ENCODE results near the gene ATRAID.

ATRAID gene

DNA sequence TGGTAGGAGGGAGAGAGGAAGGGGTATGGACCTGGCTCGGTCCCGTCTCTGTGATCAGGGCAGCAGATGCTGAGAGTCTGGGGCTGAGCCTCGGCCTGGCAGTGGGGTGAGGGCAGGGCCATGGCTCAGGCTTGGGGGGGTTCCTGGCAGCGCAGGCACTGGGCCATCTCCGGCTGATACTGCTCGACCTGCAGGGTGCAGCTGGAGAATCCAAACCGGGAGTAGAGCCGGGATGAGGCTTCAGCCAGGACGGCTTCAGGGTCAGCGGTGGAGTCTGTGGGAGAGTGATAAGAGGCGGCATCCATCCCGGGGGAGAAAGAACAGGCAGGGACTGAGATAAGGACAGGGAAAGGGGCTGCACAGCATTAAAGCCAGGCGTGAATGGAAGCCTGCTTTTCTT, 43.3 kb downstream of the ATRAID start:
- no peak overlapping the region for H3K4me3 ChIP-seq (ENCODE audit: low read depth, low read length)
- DNase-seq (ENCODE audit: low read depth), result no peak
- in situ Hi-C loops (cut with HindIII; ENCODE audit: low sequenced_read_pairs), result no loop called here
- TF ChIP-seq, protein P1, sequence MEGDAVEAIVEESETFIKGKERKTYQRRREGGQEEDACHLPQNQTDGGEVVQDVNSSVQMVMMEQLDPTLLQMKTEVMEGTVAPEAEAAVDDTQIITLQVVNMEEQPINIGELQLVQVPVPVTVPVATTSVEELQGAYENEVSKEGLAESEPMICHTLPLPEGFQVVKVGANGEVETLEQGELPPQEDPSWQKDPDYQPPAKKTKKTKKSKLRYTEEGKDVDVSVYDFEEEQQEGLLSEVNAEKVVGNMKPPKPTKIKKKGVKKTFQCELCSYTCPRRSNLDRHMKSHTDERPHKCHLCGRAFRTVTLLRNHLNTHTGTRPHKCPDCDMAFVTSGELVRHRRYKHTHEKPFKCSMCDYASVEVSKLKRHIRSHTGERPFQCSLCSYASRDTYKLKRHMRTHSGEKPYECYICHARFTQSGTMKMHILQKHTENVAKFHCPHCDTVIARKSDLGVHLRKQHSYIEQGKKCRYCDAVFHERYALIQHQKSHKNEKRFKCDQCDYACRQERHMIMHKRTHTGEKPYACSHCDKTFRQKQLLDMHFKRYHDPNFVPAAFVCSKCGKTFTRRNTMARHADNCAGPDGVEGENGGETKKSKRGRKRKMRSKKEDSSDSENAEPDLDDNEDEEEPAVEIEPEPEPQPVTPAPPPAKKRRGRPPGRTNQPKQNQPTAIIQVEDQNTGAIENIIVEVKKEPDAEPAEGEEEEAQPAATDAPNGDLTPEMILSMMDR (IDR thresholded peaks at IDR 0.05; ENCODE audit: low read depth, low read length, missing control alignments), result no peak

DNA sequence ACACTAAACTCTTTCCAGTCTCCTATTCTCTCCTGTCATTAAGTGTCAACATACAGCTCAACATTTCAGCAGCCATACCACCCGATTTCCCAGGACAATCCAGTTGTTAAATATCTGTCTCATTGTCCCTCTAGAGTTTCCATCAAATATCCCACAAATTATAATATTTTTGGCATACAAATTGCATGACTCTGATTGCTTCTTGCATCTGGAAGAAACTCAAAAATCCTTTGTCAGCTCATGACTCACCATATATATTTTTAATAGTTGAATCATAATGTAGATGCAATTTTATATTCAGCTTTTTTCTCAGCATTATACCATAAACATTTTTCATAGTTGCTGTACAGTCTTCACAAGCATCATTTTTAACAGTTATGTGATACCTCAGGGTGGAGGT, 43.8 kb downstream of the ATRAID start:
- no peak overlapping the region for H3K4me3 ChIP-seq (ENCODE audit: low read depth, low read length)
- in situ Hi-C loops (cut with HindIII; ENCODE audit: low sequenced_read_pairs), result no loop called here
- DNase-seq (ENCODE audit: low read depth), result no peak
- TF ChIP-seq, protein P1 (IDR thresholded peaks at IDR 0.05; ENCODE audit: low read depth, low read length, missing control alignments), result no peak

DNA sequence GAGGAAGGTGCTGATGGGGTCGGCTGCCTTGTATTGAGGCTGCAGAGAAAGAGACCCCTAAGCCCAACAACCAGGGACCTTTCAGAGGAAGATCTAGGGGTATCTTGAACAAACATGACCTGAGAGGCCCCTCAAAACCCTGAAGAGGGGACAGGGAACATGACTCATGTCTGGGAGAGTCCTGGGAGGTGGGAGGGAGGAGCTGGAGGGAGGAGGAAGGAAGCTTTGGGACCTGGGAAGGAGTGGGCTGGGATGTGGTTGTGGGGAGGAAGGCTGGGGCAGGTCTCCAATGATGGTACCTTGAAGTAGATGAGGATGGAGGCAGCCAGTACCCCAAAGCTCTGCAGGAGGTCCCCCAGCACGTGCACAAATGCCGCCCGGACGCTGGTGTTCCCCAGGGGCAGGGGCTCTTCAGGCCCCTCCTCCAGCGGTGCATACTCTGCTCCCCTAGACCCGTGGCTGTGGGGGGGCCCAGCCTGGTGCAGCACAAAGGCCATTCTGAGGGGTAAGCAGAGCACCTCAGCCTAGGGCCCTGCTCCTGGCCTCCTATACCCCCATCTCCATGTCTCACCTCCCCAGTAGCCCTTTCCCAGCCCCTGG, 45.1 kb downstream of the ATRAID start:
- in situ Hi-C loops (cut with HindIII; ENCODE audit: low sequenced_read_pairs), result no loop called here
- no peak for DNase-seq (ENCODE audit: low read depth)
- no peak overlapping the region for H3K4me3 ChIP-seq (ENCODE audit: low read depth, low read length)
- TF ChIP-seq, protein P1 (IDR thresholded peaks at IDR 0.05; ENCODE audit: low read depth, low read length, missing control alignments), result no peak

DNA sequence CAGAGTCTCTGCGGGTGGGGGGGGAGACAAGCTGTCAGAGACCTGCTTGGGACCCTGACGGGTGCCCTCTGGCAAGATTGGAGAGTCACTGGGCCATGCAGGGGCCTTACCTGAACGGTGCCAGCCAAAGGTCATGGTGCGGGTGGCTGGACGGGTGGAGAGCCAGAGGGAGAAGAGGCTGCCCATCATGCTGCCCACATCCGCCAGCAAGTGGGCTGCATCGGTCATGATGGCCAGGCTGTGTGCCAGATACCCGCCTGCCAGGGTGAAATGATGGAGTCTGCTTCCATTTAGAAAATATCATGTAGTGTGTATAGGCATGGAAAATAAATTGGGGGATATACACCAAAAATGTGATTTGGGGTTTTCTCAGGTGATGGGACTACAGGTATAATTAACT, 46.2 kb downstream of the ATRAID start:
- H3K4me3 ChIP-seq (ENCODE audit: low read depth, low read length), result no peak overlapping the region
- no peak for DNase-seq (ENCODE audit: low read depth)
- in situ Hi-C loops (cut with HindIII; ENCODE audit: low sequenced_read_pairs), result no loop called here
- TF ChIP-seq, protein P1 (IDR thresholded peaks at IDR 0.05; ENCODE audit: low read depth, low read length, missing control alignments), result no peak

DNA sequence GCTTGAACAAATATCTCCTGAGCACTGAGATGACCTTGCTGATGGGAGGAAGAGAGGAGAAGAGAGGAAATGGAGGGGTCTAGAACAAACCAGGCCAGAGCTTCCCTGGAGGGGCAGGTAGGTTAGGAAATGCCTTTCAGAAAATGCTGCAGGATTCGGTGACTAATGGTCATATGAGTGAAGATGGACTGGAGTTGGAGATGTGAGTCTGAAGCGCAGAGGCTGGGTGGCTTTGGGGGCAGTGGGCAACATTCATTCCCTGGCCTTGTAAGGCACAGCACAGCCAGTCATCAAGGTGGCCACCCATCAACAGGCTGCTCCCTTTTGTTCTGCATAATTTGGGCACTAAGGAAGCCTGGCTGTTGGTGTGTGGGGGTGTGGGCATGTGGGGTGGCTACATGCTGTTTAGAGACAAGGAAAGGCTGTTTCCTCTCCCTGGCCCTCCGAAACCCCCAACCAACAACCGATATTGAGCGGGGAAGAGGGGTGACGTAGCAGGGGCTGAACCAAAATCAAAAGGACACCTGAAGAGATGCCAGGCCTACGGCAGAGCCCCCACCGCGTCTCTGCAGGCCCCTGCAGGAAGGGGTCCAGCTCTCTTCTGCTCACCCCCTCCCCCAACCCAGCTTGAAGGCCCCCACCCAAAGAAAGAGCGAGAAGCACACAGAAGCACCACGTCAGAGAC, 49.5 kb downstream of the ATRAID start:
- no peak overlapping the region for H3K4me3 ChIP-seq (ENCODE audit: low read depth, low read length)
- in situ Hi-C loops (cut with HindIII; ENCODE audit: low sequenced_read_pairs), result no loop called here
- TF ChIP-seq, protein P1 (IDR thresholded peaks at IDR 0.05; ENCODE audit: low read depth, low read length, missing control alignments), result no peak
- DNase-seq (ENCODE audit: low read depth), result no peak

DNA sequence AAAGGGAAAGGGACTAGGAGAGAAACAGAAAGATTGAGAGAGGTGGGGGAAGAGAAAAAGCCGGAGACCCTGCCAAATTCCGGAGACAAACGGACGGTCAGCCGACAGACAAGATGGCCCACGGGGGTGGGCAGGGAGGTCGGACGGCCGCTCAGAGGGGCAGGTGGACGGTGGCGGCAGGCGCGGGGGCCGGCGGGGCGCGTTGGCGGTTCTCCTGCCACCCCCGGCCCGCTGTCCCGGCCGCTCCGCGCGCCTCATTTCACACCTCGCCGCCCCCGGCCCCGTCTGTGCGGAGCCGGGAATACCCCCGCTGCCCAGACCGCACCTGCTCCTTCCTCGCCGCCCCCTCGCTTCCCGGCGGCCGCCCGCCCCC, 50.1 kb downstream of the ATRAID start:
- in situ Hi-C loops (cut with HindIII; ENCODE audit: low sequenced_read_pairs), result no loop called here
- TF ChIP-seq, protein P1 (IDR thresholded peaks at IDR 0.05; ENCODE audit: low read depth, low read length, missing control alignments), result no peak
- DNase-seq (ENCODE audit: low read depth), result no peak
- no peak overlapping the region for H3K4me3 ChIP-seq (ENCODE audit: low read depth, low read length)

Measured in astrocyte of the cerebellum (primary cell).